Mammary epithelial cell (primary cell): ENCODE data around the gene TRIM66.

Experiments used
- CTCF ChIP-seq, 2 donors: IDR thresholded peaks in 1 of 2; conservative IDR thresholded peaks in 1 of 2; 2 replicates each; pipeline ENCODE4 v1.5.1; 2011 to 2012; ENCODE audit warnings: inconsistent platforms in 2 of 2, low read length in 2 of 2, mild to moderate bottlenecking in 2 of 2, control low read depth in 1 of 2, low read depth in 1 of 2; ENCODE audit not compliant: insufficient read depth in 1 of 2; ENCODE audit errors: extremely low read depth in 1 of 2
- EZH2 ChIP-seq: IDR thresholded peaks from 2 replicates; pipeline ENCODE4 v1.6.1; 2012; ENCODE audit warnings: low read length, inconsistent platforms, borderline replicate concordance

GRCh38 chr11:8715501-8715900, 33.0 kb upstream of the TRIM66 start:
- TF ChIP-seq CTCF (conservative IDR thresholded peaks at IDR 0.05 in 1 of 2, IDR thresholded peaks at IDR 0.05 in 1 of 2; ENCODE audit: extremely low read depth in 1 of 2, insufficient read depth in 1 of 2, low read depth in 1 of 2, low read length in 2 of 2) (no peak), EZH2 (no peak)
